Trophoblast cell (in vitro differentiated cells and primary cell): Measurements from ENCODE around the gene NFIC.

Experiments used
- DNase-seq, 2 donors: peaks; one replicate each; pipeline ENCODE4 v3.0.0-alpha.2; 2016
- H2AFZ ChIP-seq: 2 replicates; pipeline ENCODE4 v1.6.1; 2013; ENCODE audit warnings: low read length, moderate library complexity, mild to moderate bottlenecking; ENCODE audit not compliant: insufficient read depth, poor library complexity
- H2AK5ac ChIP-seq: 2 replicates; pipeline ENCODE4 v1.6.1; 2013; ENCODE audit warnings: mild to moderate bottlenecking, low read length
- H2BK120ac ChIP-seq: 2 replicates; pipeline ENCODE4 v1.6.1; 2013; ENCODE audit warnings: low read length, mild to moderate bottlenecking, moderate library complexity; ENCODE audit not compliant: insufficient read depth, poor library complexity
- H2BK12ac ChIP-seq: 2 replicates; pipeline ENCODE4 v1.6.1; 2013; ENCODE audit warnings: mild to moderate bottlenecking, low read length, moderate library complexity
- H2BK5ac ChIP-seq: 2 replicates; pipeline ENCODE4 v1.6.1; 2013; ENCODE audit warnings: low read length, low read depth, moderate library complexity, mild to moderate bottlenecking; ENCODE audit not compliant: poor library complexity
- H3K14ac ChIP-seq: 2 replicates; pipeline ENCODE4 v1.6.1; 2013; ENCODE audit warnings: mild to moderate bottlenecking, low read length
- H3K18ac ChIP-seq: 2 replicates; pipeline ENCODE4 v1.6.1; 2013; ENCODE audit warnings: mild to moderate bottlenecking, low read length
- H3K23ac ChIP-seq: 2 replicates; pipeline ENCODE4 v1.6.1; 2013; ENCODE audit warnings: low read length
- H3K27ac ChIP-seq: 2 replicates; pipeline ENCODE4 v1.5.1; 2013; ENCODE audit warnings: low read depth, mild to moderate bottlenecking, inconsistent platforms, low read length, moderate library complexity
- H3K27me3 ChIP-seq: 2 replicates; pipeline ENCODE4 v1.6.1; 2013; ENCODE audit warnings: inconsistent platforms, mild to moderate bottlenecking, low read length, moderate library complexity; ENCODE audit not compliant: insufficient read depth
- H3K36me3 ChIP-seq, 2 experiments: 1 replicate in 1 of 2; 2 replicates in 1 of 2; pipeline ENCODE4 v1.6.1; 2013; ENCODE audit warnings: low read length in 2 of 2, mild to moderate bottlenecking in 2 of 2, moderate library complexity in 1 of 2; ENCODE audit not compliant: insufficient read depth in 2 of 2, control insufficient read depth in 1 of 2
- H3K4ac ChIP-seq: 2 replicates; pipeline ENCODE4 v1.6.1; 2013; ENCODE audit warnings: low read depth, mild to moderate bottlenecking, low read length, moderate library complexity
- H3K4me1 ChIP-seq, 2 experiments: 1 replicate in 1 of 2; 2 replicates in 1 of 2; pipeline ENCODE4 v1.6.1; 2013; ENCODE audit warnings: low read length in 2 of 2, mild to moderate bottlenecking in 2 of 2, moderate library complexity in 1 of 2; ENCODE audit not compliant: insufficient read depth in 2 of 2, control insufficient read depth in 1 of 2
- H3K4me2 ChIP-seq: 2 replicates; pipeline ENCODE4 v1.6.1; 2013; ENCODE audit warnings: inconsistent platforms, mild to moderate bottlenecking, low read length, moderate library complexity
- H3K4me3 ChIP-seq: 2 replicates; pipeline ENCODE4 v1.5.1; 2013; ENCODE audit warnings: mild to moderate bottlenecking, low read depth, low read length, inconsistent platforms
- H3K79me1 ChIP-seq: one replicate; pipeline ENCODE4 v1.6.1; 2013; ENCODE audit warnings: low read length
- H3K79me2 ChIP-seq: 2 replicates; pipeline ENCODE4 v1.6.1; 2013; ENCODE audit warnings: low read length, mild to moderate bottlenecking; ENCODE audit not compliant: control insufficient read depth, insufficient read depth, poor library complexity
- H3K9ac ChIP-seq: 2 replicates; pipeline ENCODE4 v1.6.1; 2013; ENCODE audit warnings: mild to moderate bottlenecking, low read length
- H3K9me3 ChIP-seq: 2 replicates; pipeline ENCODE4 v1.6.1; 2013; ENCODE audit warnings: low read depth, mild to moderate bottlenecking, control low read depth, inconsistent platforms, low read length; ENCODE audit not compliant: insufficient read depth
- H4K12ac ChIP-seq: 2 replicates; pipeline ENCODE4 v1.6.1; 2013; ENCODE audit warnings: low read depth, mild to moderate bottlenecking, low read length, moderate library complexity
- H4K8ac ChIP-seq: 2 replicates; pipeline ENCODE4 v1.6.1; 2013; ENCODE audit warnings: low read depth, mild to moderate bottlenecking, low read length, moderate library complexity
- H4K91ac ChIP-seq: one replicate; pipeline ENCODE4 v1.6.1; 2013; ENCODE audit warnings: low read depth, mild to moderate bottlenecking, low read length, moderate library complexity
- WGBS: extraction: QIAGEN DNeasy Blood & Tissue Kit; methylation state at CpG from one replicate; pipeline ENCODE4 v1.1.7; 2013; ENCODE audit warnings: missing lambda C conversion rate; ENCODE audit not compliant: insufficient read length, insufficient coverage; ENCODE audit errors: extremely low coverage; 5-methylcytosine and 5-hydroxymethylcytosine counted together

Gene NFIC

DNA sequence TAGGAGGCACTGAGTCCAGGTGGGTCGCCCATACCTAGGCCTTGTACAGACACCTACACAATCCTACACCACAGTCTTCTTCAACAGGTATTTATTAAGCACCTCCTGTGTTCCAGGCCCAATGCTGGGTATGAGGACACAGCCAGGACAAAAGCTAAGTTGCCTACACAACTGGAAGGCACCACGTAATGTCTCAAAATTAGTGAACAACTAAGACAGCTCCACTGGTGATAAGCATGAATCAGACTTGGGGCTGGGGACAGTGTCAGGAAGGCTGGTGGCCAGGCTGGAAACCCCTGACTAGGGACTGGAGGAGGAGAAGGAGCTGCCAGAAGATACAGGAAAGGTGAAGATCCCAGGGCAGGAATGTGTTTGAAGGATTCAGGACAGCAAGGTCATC, 111.6 kb downstream of the NFIC start:
- Histone ChIP-seq H4K8ac (no peak overlapping the region), H2BK120ac (no peak overlapping the region), H4K12ac (no peak overlapping the region), H2AK5ac (no peak overlapping the region), H3K14ac (no peak overlapping the region), H2AFZ (no peak overlapping the region), H3K4me2 (no peak overlapping the region), H3K79me1 (no peaks in the 10 kb centered on the region), H3K4me1 (no peaks in the 10 kb centered on the region), H3K27me3 (no peaks in the 10 kb centered on the region), H3K18ac (no peak overlapping the region), H2BK5ac (no peak overlapping the region), H3K4ac (no peak overlapping the region), H3K36me3 (no peaks in the 10 kb centered on the region), H3K4me3 (no peak overlapping the region), H3K9me3 (peaks cover 20% of the 10 kb centered on the region), H3K9ac (no peak overlapping the region), H3K27ac (no peak overlapping the region), H3K23ac (no peak overlapping the region), H2BK12ac (no peak overlapping the region), H3K79me2 (no peaks in the 10 kb centered on the region), H4K91ac (no peak overlapping the region)
- no peak for DNase-seq
- no CpG with 5 or more reads among the region's 2 CpGs for WGBS

DNA sequence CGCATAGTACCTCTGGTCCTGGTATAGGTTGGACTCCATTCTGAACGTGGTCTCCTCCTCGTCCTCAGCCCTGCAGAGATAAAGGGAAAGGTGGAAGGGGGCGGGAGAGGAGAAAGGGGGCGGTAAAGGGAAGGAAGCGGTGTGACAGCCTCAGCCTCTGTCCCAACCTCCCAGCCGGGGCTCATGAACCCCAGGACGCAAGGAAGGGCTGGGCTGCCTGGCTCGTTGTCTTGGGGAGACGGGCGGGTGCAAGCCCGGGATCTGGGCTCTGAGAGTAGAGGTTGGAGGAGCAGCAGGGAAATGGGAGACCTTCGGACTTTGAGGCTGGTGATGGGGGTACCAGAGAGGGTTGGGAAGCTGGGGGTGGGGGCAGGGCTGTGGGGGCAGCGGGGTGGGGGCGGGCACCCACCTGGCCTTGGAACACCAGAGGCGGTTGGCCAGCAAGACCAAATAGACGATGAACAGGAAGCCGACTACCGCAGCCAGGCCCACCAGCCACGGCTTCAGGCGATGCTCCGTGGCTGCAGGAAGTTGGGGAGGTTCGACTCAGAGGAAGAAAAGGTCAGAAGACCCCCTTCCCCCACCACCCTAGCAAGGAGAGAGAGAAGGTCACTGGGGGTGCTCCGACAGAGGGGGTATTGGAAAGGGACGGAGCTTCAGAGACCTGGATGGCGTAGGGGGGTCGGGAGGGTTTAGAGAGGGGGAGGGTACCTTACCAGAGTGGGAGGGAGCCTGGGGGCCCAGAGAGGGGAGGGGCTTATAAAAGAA, 112.2 kb downstream of the NFIC start:
- H3K79me1 ChIP-seq, result no peaks in the 10 kb centered on the region
- H3K23ac ChIP-seq, result no peak overlapping the region
- no peak overlapping the region for H3K9ac ChIP-seq
- no peak overlapping the region for H2AK5ac ChIP-seq
- no peak overlapping the region for H4K8ac ChIP-seq
- H3K4me2 ChIP-seq, result no peak overlapping the region
- no peak overlapping the region for H4K91ac ChIP-seq
- no peak overlapping the region for H2BK5ac ChIP-seq
- H4K12ac ChIP-seq, result no peak overlapping the region
- no peaks in the 10 kb centered on the region for H3K27me3 ChIP-seq
- H3K4ac ChIP-seq, result no peak overlapping the region
- H3K36me3 ChIP-seq, result no peaks in the 10 kb centered on the region
- H2BK12ac ChIP-seq, result no peak overlapping the region
- H3K27ac ChIP-seq, result no peak overlapping the region
- H3K4me1 ChIP-seq, result no peaks in the 10 kb centered on the region
- H3K18ac ChIP-seq, result no peak overlapping the region
- no peaks in the 10 kb centered on the region for H3K79me2 ChIP-seq
- no peak overlapping the region for H3K14ac ChIP-seq
- no peak for DNase-seq
- H3K9me3 ChIP-seq, result peaks cover 20% of the 10 kb centered on the region
- WGBS, result no CpG with 5 or more reads among the region's 27 CpGs
- no peak overlapping the region for H2AFZ ChIP-seq
- no peak overlapping the region for H2BK120ac ChIP-seq
- H3K4me3 ChIP-seq, result no peak overlapping the region

GRCh38 chr19:3479177-3479833, 112.9 kb downstream of the NFIC start:
- H4K91ac ChIP-seq, result no peak overlapping the region
- H3K36me3 ChIP-seq, result no peaks in the 10 kb centered on the region
- H3K9me3 ChIP-seq, result peaks cover 20% of the 10 kb centered on the region
- no peak overlapping the region for H2BK120ac ChIP-seq
- no peak overlapping the region for H2BK5ac ChIP-seq
- H3K4me1 ChIP-seq, result no peaks in the 10 kb centered on the region
- H3K27me3 ChIP-seq, result no peaks in the 10 kb centered on the region
- no CpG with 5 or more reads among the region's 7 CpGs for WGBS
- no peak overlapping the region for H3K18ac ChIP-seq
- no peak overlapping the region for H3K4ac ChIP-seq
- H3K79me1 ChIP-seq, result no peaks in the 10 kb centered on the region
- H4K8ac ChIP-seq, result no peak overlapping the region
- H3K23ac ChIP-seq, result no peak overlapping the region
- H2AK5ac ChIP-seq, result no peak overlapping the region
- H3K79me2 ChIP-seq, result no peaks in the 10 kb centered on the region
- no peak overlapping the region for H3K27ac ChIP-seq
- no peak overlapping the region for H3K4me3 ChIP-seq
- no peak for DNase-seq
- H3K14ac ChIP-seq, result no peak overlapping the region
- no peak overlapping the region for H2AFZ ChIP-seq
- no peak overlapping the region for H2BK12ac ChIP-seq
- no peak overlapping the region for H3K4me2 ChIP-seq
- no peak overlapping the region for H4K12ac ChIP-seq
- H3K9ac ChIP-seq, result no peak overlapping the region

DNA sequence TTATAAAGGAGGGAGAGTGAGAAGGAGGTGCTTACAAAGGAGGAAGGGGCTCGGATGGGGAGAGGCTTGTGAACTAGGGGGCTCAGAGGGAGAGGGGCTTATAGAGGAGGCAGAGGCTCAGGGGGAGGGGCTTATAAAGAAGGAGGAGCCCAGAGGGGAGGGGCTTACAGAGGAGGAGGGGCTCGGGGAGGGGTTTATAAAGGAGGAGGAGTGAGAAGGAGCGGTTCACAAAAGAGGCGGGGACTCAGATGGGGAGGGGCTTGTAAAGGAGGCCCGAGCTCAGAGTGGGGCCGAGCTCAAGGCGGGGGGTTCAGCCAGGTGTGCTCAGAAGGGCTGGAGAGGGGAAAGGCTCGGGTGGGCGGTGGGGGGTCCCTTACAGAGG, 113.4 kb downstream of the NFIC start:
- Histone ChIP-seq H3K4me1 (no peaks in the 10 kb centered on the region), H2BK12ac (no peak overlapping the region), H2AFZ (no peak overlapping the region), H2BK5ac (no peak overlapping the region), H3K9ac (no peak overlapping the region), H3K9me3 (peaks cover 20% of the 10 kb centered on the region), H3K27me3 (no peaks in the 10 kb centered on the region), H2AK5ac (no peak overlapping the region), H3K79me1 (no peaks in the 10 kb centered on the region), H3K23ac (no peak overlapping the region), H3K4ac (no peak overlapping the region), H3K18ac (no peak overlapping the region), H3K4me3 (no peak overlapping the region), H3K36me3 (no peaks in the 10 kb centered on the region), H3K4me2 (no peak overlapping the region), H4K12ac (no peak overlapping the region), H3K14ac (no peak overlapping the region), H3K79me2 (no peaks in the 10 kb centered on the region), H3K27ac (no peak overlapping the region), H2BK120ac (no peak overlapping the region), H4K91ac (no peak overlapping the region), H4K8ac (no peak overlapping the region)
- no CpG with 5 or more reads among the region's 9 CpGs for WGBS
- no peak for DNase-seq
